Measurements from ENCODE around the gene GSPT1. TPM values are rescaled to one million over a fixed set of nuclear protein-coding genes. Genes with fewer than 3 reads are reported as not detected.
"Not testable (repeated sequence)": the region's sequence is repeated elsewhere in the genome, so short reads cannot be mapped to it uniquely, and the experiment has no call there.

Gene GSPT1
- total RNA-seq, 5 donors from 2014 or later (not counting 1 experiment from before 2014, with no cell fraction given), result 84.2 to 166 (median 92.5) TPM

GRCh38 chr16:11948819-11949218 lies 33.1 kb upstream of the GSPT1 start:
- ChIA-PET POLR2A (interaction anchor here in 1 of 2 donors (0.6 kb wide), 1 partner anchor 523 kb away, joined by 3 read pairs; no protein-coding TSS in a partner anchor), CTCF (no interaction called here)
- Histone ChIP-seq H3K27me3 (replicated peaks in 1 of 2; ENCODE audit: control insufficient read depth in 2 of 2, extremely low read depth in 1 of 2, insufficient read depth in 2 of 2, low read length in 1 of 2) (no peaks in the 10 kb centered on the region), H3K27ac (ENCODE audit: low read length) (no peak overlapping the region), H3K36me3 (ENCODE audit: control insufficient read depth in 2 of 2, extremely low read depth in 1 of 2, insufficient read depth in 1 of 2, low read length in 1 of 2) (no peaks in the 10 kb centered on the region), H3K9me3 (no peaks in the 10 kb centered on the region), H3K4me3 (ENCODE audit: control insufficient read depth in 1 of 2, extremely low read depth in 1 of 2, low read length in 1 of 2) (no peak overlapping the region), H3K4me1 (ENCODE audit: control insufficient read depth in 1 of 2, extremely low read depth in 1 of 2, insufficient read depth in 2 of 2, low read length in 2 of 2) (no peaks in the 10 kb centered on the region)
- Mint-ChIP-seq H3K9me3 (no peaks in the 10 kb centered on the region), H3K4me1 (no peaks in the 10 kb centered on the region), H3K27ac (no peak overlapping the region), H3K27me3 (peaks cover 0 to 2% of the 10 kb centered on the region in 2 donors), H3K4me3 (no peak overlapping the region), H3K36me3 (no peaks in the 10 kb centered on the region)
- ATAC-seq (replicated peaks in 1 of 4), result no peak
- DNase-seq, result no peak
- WGBS (ENCODE audit: insufficient coverage), result 95% methylated on average over 3 of the region's 5 CpGs

GRCh38 chr16:11946433-11946832 lies 30.7 kb upstream of the GSPT1 start:
- no peaks in the 10 kb centered on the region for H3K4me1 ChIP-seq (ENCODE audit: control insufficient read depth in 1 of 2, extremely low read depth in 1 of 2, insufficient read depth in 2 of 2, low read length in 2 of 2)
- Mint-ChIP-seq H3K36me3 (no peaks in the 10 kb centered on the region), H3K27me3 (peaks cover 0 to 2% of the 10 kb centered on the region in 2 donors), H3K9me3 (no peaks in the 10 kb centered on the region), H3K27ac (no peak overlapping the region), H3K4me1 (no peaks in the 10 kb centered on the region), H3K4me3 (no peak overlapping the region)
- no peaks in the 10 kb centered on the region for H3K9me3 ChIP-seq
- H3K36me3 ChIP-seq (ENCODE audit: control insufficient read depth in 2 of 2, extremely low read depth in 1 of 2, insufficient read depth in 1 of 2, low read length in 1 of 2), result no peaks in the 10 kb centered on the region
- H3K4me3 ChIP-seq (ENCODE audit: control insufficient read depth in 1 of 2, extremely low read depth in 1 of 2, low read length in 1 of 2), result no peak overlapping the region
- H3K27me3 ChIP-seq (replicated peaks in 1 of 2; ENCODE audit: control insufficient read depth in 2 of 2, extremely low read depth in 1 of 2, insufficient read depth in 2 of 2, low read length in 1 of 2), result no peaks in the 10 kb centered on the region
- ChIA-PET CTCF (no interaction called here), POLR2A (interaction anchor here in 1 of 2 donors (0.6 kb wide), 1 partner anchor 984 kb away, joined by 5 read pairs; no protein-coding TSS in a partner anchor)
- DNase-seq (no peak), ATAC-seq (replicated peaks in 1 of 4) (no peak)
- H3K27ac ChIP-seq (ENCODE audit: low read length), result no peak overlapping the region
- WGBS (ENCODE audit: insufficient coverage), result no CpG with 5 or more reads among the region's 3 CpGs

GRCh38 chr16:11941945-11942344 lies 26.2 kb upstream of the GSPT1 start, which contains the start of gene NPIPB2:
NPIPB2 (minus strand) TSS chr16:11942045; CDS start chr16:11942045, 0 bp downstream.
- H3K9me3 Mint-ChIP-seq; H3K27ac Mint-ChIP-seq; POLR2A ChIA-PET; H3K4me1 Mint-ChIP-seq; H3K27me3 Mint-ChIP-seq; H3K27me3 ChIP-seq (replicated peaks in 1 of 2; ENCODE audit: control insufficient read depth in 2 of 2, extremely low read depth in 1 of 2, insufficient read depth in 2 of 2, low read length in 1 of 2); H3K27ac ChIP-seq (ENCODE audit: low read length); H3K4me3 Mint-ChIP-seq; CTCF ChIA-PET; H3K4me1 ChIP-seq (ENCODE audit: control insufficient read depth in 1 of 2, extremely low read depth in 1 of 2, insufficient read depth in 2 of 2, low read length in 2 of 2); H3K36me3 Mint-ChIP-seq; DNase-seq; H3K4me3 ChIP-seq (ENCODE audit: control insufficient read depth in 1 of 2, extremely low read depth in 1 of 2, low read length in 1 of 2); ATAC-seq (replicated peaks in 1 of 4); H3K9me3 ChIP-seq; H3K36me3 ChIP-seq (ENCODE audit: control insufficient read depth in 2 of 2, extremely low read depth in 1 of 2, insufficient read depth in 1 of 2, low read length in 1 of 2): not testable (repeated sequence)
- no CpG with 5 or more reads among the region's 4 CpGs for WGBS (ENCODE audit: insufficient coverage)

- ATAC-seq (replicated peaks in 1 of 4); POLR2A ChIA-PET; H3K9me3 ChIP-seq; H3K36me3 ChIP-seq (ENCODE audit: control insufficient read depth in 2 of 2, extremely low read depth in 1 of 2, insufficient read depth in 1 of 2, low read length in 1 of 2); H3K27ac Mint-ChIP-seq; CTCF ChIA-PET; H3K36me3 Mint-ChIP-seq; DNase-seq; H3K4me1 ChIP-seq (ENCODE audit: control insufficient read depth in 1 of 2, extremely low read depth in 1 of 2, insufficient read depth in 2 of 2, low read length in 2 of 2); H3K4me3 ChIP-seq (ENCODE audit: control insufficient read depth in 1 of 2, extremely low read depth in 1 of 2, low read length in 1 of 2); H3K27ac ChIP-seq (ENCODE audit: low read length); H3K4me1 Mint-ChIP-seq; H3K27me3 Mint-ChIP-seq; H3K27me3 ChIP-seq (replicated peaks in 1 of 2; ENCODE audit: control insufficient read depth in 2 of 2, extremely low read depth in 1 of 2, insufficient read depth in 2 of 2, low read length in 1 of 2); H3K4me3 Mint-ChIP-seq; H3K9me3 Mint-ChIP-seq: not testable (repeated sequence)
- no CpG with 5 or more reads among the region's 13 CpGs for WGBS (ENCODE audit: insufficient coverage)
These were observed 11.6 kb upstream of the GSPT1 start for GRCh38 chr16:11927350-11927749.

GRCh38 chr16:11924046-11924445 lies 8.3 kb upstream of the GSPT1 start:
- H3K9me3 Mint-ChIP-seq; H3K4me1 ChIP-seq (ENCODE audit: control insufficient read depth in 1 of 2, extremely low read depth in 1 of 2, insufficient read depth in 2 of 2, low read length in 2 of 2); H3K27ac Mint-ChIP-seq; H3K9me3 ChIP-seq; CTCF ChIA-PET; H3K27me3 Mint-ChIP-seq; DNase-seq; ATAC-seq (replicated peaks in 1 of 4); H3K4me1 Mint-ChIP-seq; H3K36me3 Mint-ChIP-seq; H3K27ac ChIP-seq (ENCODE audit: low read length); H3K36me3 ChIP-seq (ENCODE audit: control insufficient read depth in 2 of 2, extremely low read depth in 1 of 2, insufficient read depth in 1 of 2, low read length in 1 of 2); POLR2A ChIA-PET; H3K4me3 ChIP-seq (ENCODE audit: control insufficient read depth in 1 of 2, extremely low read depth in 1 of 2, low read length in 1 of 2); H3K4me3 Mint-ChIP-seq: not testable (repeated sequence)
- peaks cover 0 to 10% of the 10 kb centered on the region in 2 experiments for H3K27me3 ChIP-seq (replicated peaks in 1 of 2; ENCODE audit: control insufficient read depth in 2 of 2, extremely low read depth in 1 of 2, insufficient read depth in 2 of 2, low read length in 1 of 2)
- no CpG with 5 or more reads among the region's 10 CpGs for WGBS (ENCODE audit: insufficient coverage)

- peak overlapping the region; percentile 88 to 97 for H3K27ac Mint-ChIP-seq
- peak overlapping the region; percentile 89 to 90 (median 89) for H3K4me3 Mint-ChIP-seq
- Histone ChIP-seq H3K27ac (ENCODE audit: low read length) (peak overlapping the region; percentile 68), H3K4me3 (ENCODE audit: control insufficient read depth in 1 of 2, extremely low read depth in 1 of 2, low read length in 1 of 2) (peak overlapping the region; percentile 54 to 88), H3K9me3 (no peaks in the 10 kb centered on the region), H3K4me1 (ENCODE audit: control insufficient read depth in 1 of 2, extremely low read depth in 1 of 2, insufficient read depth in 2 of 2, low read length in 2 of 2) (peaks cover 21% of the 10 kb centered on the region in 2 experiments), H3K27me3 (replicated peaks in 1 of 2; ENCODE audit: control insufficient read depth in 2 of 2, extremely low read depth in 1 of 2, insufficient read depth in 2 of 2, low read length in 1 of 2) (peaks cover 0 to 4% of the 10 kb centered on the region in 2 experiments), H3K36me3 (ENCODE audit: control insufficient read depth in 2 of 2, extremely low read depth in 1 of 2, insufficient read depth in 1 of 2, low read length in 1 of 2) (no peaks in the 10 kb centered on the region)
- no peaks in the 10 kb centered on the region for H3K36me3 Mint-ChIP-seq
- H3K9me3 Mint-ChIP-seq, result no peaks in the 10 kb centered on the region
- no peaks in the 10 kb centered on the region for H3K27me3 Mint-ChIP-seq
- ChIA-PET CTCF (interaction anchor here in 1 of 2 donors (1.3 to 1.5 kb wide), 2 partner anchors 151 to 660 kb away, joined by 4 read pairs; partner anchors contain the start of gene SOCS1), POLR2A (interaction anchor here in 1 of 2 donors (1.4 kb wide), 1 partner anchor 15 kb away, joined by 4 read pairs; no protein-coding TSS in a partner anchor)
- ATAC-seq (replicated peaks in 1 of 4), result no peak
- DNase-seq, result no peak
- 17% methylated on average over 4 of the region's 13 CpGs for WGBS (ENCODE audit: insufficient coverage)
- H3K4me1 Mint-ChIP-seq, result peaks cover 22 to 31% (median 28%) of the 10 kb centered on the region in 3 donors
These were observed 949 bp upstream of the GSPT1 start for GRCh38 chr16:11916524-11917285.

Data from T-cell (primary cell).